HCEC 1CT (cell line): Measurements from ENCODE around the gene KRT31.
"Not testable (repeated sequence)": the region's sequence is repeated elsewhere in the genome, so short reads cannot be mapped to it uniquely, and the experiment has no call there.

ENCODE experiments used
- DNase-seq: peaks from one replicate; pipeline ENCODE4 v3.0.0-alpha.2; 2017

The KRT31 gene

GRCh38 chr17:41417127-41417526, 19.7 kb upstream of the KRT31 start:
- DNase-seq, result no peak

GRCh38 chr17:41416479-41416878, 19.1 kb upstream of the KRT31 start:
- no peak for DNase-seq

GRCh38 chr17:41415833-41416335, 18.5 kb upstream of the KRT31 start:
- peak; percentile 56 for DNase-seq

- DNase-seq, result no peak
Measured at GRCh38 chr17:41415411-41415810, 18.0 kb upstream of the KRT31 start.

GRCh38 chr17:41413982-41414381, 16.6 kb upstream of the KRT31 start:
- DNase-seq, result no peak

- DNase-seq, result no peak
Measured at GRCh38 chr17:41413353-41413957, 16.0 kb upstream of the KRT31 start.

GRCh38 chr17:41411072-41411840, 13.8 kb upstream of the KRT31 start:
- no peak for DNase-seq

GRCh38 chr17:41407226-41407625, 9.8 kb upstream of the KRT31 start:
- no peak for DNase-seq

- DNase-seq, result no peak
Measured at GRCh38 chr17:41406205-41406604, 8.8 kb upstream of the KRT31 start.

- DNase-seq, result peak; percentile 99
Measured at GRCh38 chr17:41404024-41404671, 6.7 kb upstream of the KRT31 start.

- no peak for DNase-seq
Measured at GRCh38 chr17:41403404-41404023, 6.1 kb upstream of the KRT31 start.

- DNase-seq, result no peak
Measured at GRCh38 chr17:41402161-41402560, 4.8 kb upstream of the KRT31 start.

GRCh38 chr17:41396340-41396739, 1.1 kb downstream of the KRT31 start:
- DNase-seq, result no peak

GRCh38 chr17:41395611-41396010, 1.8 kb downstream of the KRT31 start:
- DNase-seq, result no peak

- DNase-seq, result not testable (repeated sequence)
Measured at GRCh38 chr17:41395044-41395443, 2.4 kb downstream of the KRT31 start.

GRCh38 chr17:41394254-41394996, 3.0 kb downstream of the KRT31 start:
- DNase-seq, result no peak

GRCh38 chr17:41393826-41394225, 3.6 kb downstream of the KRT31 start:
- DNase-seq, result no peak

GRCh38 chr17:41393294-41393693, 4.1 kb downstream of the KRT31 start:
- no peak for DNase-seq

- DNase-seq, result peak; percentile 85
Measured at GRCh38 chr17:41392278-41392677, 5.1 kb downstream of the KRT31 start.

GRCh38 chr17:41391535-41391934, 5.9 kb downstream of the KRT31 start:
- DNase-seq, result no peak

GRCh38 chr17:41390411-41390938, 6.9 kb downstream of the KRT31 start:
- no peak for DNase-seq

GRCh38 chr17:41387670-41388069, 9.7 kb downstream of the KRT31 start:
- no peak for DNase-seq
